IPS-18c (cell line): Measurements from ENCODE around the gene MAGEA11.
"Not testable (repeated sequence)": the region's sequence is repeated elsewhere in the genome, so short reads cannot be mapped to it uniquely, and the experiment has no call there.

Experiments used
- H3K4me3 ChIP-seq: 2 replicates; pipeline ENCODE4 v1.7.0; 2013; ENCODE audit warnings: low read depth, mild to moderate bottlenecking, low read length, moderate library complexity; ENCODE audit not compliant: insufficient read depth
- H3K9me3 ChIP-seq: one replicate; pipeline ENCODE4 v1.6.1; 2013; ENCODE audit warnings: mild to moderate bottlenecking, low read length, moderate library complexity; ENCODE audit not compliant: control insufficient read depth, insufficient read depth

The MAGEA11 gene, protein sequence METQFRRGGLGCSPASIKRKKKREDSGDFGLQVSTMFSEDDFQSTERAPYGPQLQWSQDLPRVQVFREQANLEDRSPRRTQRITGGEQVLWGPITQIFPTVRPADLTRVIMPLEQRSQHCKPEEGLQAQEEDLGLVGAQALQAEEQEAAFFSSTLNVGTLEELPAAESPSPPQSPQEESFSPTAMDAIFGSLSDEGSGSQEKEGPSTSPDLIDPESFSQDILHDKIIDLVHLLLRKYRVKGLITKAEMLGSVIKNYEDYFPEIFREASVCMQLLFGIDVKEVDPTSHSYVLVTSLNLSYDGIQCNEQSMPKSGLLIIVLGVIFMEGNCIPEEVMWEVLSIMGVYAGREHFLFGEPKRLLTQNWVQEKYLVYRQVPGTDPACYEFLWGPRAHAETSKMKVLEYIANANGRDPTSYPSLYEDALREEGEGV

GRCh38 chrX:149711545-149712236, at the start of gene MAGEA11:
Gene MAGEA11, plus strand, starts transcription at chrX:149712060. Its CDS starts 1,100 bp downstream, at chrX:149713160.
- no peak within 1 kb of the TSS for H3K4me3 ChIP-seq

GRCh38 chrX:149675088-149675487, 36.8 kb upstream of the MAGEA11 start:
- H3K4me3 ChIP-seq, H3K9me3 ChIP-seq: not testable (repeated sequence)

More at GRCh38 chrX:149711545-149712236, at the start of gene MAGEA11:
- H3K9me3 ChIP-seq: peaks cover 3% of the 10 kb centered on the region

GRCh38 chrX:149675554-149675953, 36.3 kb upstream of the MAGEA11 start:
- H3K4me3 ChIP-seq, H3K9me3 ChIP-seq: not testable (repeated sequence)

- not testable (repeated sequence) for H3K4me3 ChIP-seq
Measured at GRCh38 chrX:149679164-149679678, 32.6 kb upstream of the MAGEA11 start.

GRCh38 chrX:149681182-149681581, 30.7 kb upstream of the MAGEA11 start:
- no peak overlapping the region for H3K4me3 ChIP-seq
- peaks cover 4% of the 10 kb centered on the region for H3K9me3 ChIP-seq

More at GRCh38 chrX:149679164-149679678, 32.6 kb upstream of the MAGEA11 start:
- H3K9me3 ChIP-seq: not testable (repeated sequence)

DNA sequence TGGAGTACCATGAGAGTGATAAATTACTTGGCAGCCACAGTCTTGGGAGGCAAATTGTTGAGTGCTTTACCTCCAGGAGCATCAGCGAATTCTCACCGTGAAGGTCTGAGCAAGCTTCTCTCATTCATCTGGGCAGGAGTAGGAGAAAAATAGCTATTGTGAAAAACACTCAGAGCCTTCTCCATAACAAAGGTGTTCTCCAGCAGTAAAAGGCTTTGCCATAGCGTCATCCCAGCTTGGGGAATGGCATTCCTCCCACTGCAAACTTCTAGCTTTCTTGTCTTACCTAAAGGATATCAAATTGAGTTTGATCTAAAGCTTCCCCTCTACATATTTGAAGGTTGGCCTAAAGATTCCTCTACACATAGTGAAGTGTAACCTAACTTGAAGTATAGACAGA, 29.8 kb upstream of the MAGEA11 start:
- H3K4me3 ChIP-seq: no peak overlapping the region

DNA sequence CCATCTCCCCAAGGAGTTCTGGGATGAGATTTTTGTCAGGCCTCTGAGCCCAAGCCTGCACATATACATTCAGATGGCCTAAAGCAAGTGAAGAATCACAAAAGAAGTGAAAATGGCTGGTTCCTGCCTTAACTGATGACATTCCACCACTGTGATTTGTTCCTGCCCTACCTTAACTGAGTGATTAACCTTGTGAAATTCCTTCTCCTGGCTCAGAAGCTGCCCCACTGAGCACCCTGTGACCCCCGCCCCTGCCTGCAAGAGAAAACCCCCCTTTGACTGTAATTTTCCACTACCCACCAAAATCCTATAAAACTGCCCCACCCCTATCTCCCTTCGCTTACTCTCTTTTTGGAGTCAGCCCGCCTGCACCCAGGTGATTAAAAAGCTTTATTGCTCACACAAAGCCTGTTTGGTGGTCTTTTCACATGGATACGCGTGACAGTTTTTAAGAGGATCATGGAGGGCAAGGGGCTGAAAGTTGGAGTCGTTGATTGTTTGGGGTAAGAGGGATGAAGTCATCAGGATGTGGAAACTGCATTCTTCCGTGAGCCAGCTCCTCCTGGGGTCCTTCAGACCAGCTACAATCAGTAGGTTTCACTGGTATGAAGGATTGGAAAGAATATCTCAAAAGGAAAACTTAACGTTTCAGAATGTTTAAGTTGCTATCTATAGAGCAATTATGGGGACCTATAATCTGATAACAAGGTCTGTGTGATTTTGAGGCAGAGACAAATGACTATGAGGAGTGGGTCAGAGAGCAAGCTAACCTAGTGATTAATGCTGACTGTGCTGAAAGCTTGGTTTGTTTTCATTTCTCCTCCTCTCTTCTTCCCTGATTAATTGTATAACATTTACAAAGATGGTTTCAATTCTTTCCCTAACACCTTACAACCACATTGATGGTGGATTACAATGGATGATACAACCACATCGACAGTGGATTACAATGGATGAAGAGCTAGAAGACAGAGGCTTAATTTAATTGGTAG, 28.6 kb upstream of the MAGEA11 start:
- Histone ChIP-seq H3K4me3 (no peak overlapping the region), H3K9me3 (peaks cover 4% of the 10 kb centered on the region)

More for the DNA sequence above, 29.8 kb upstream of the MAGEA11 start:
- H3K9me3 ChIP-seq: peaks cover 4% of the 10 kb centered on the region

GRCh38 chrX:149683966-149684730, 27.7 kb upstream of the MAGEA11 start:
- Histone ChIP-seq H3K9me3 (peaks cover 8% of the 10 kb centered on the region), H3K4me3 (no peak overlapping the region)

DNA sequence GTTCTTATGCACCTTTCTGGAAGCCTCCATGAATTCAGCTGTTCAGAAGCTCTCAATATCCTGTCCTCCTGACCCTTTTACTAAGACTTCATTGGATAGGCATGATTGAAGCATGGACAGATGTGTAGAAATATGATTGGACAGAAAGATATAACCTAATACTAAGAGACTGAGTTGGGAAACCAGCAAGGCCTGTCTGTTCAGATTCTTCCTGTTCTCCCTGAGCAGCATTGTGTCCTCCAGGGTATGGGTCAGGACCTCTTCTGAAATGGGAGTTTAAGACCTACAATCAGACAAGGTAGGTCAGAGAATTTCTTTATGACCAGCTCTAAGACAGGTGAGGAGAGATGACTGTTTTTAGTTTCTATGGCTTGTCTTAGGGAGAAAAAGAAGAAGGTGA, 23.9 kb upstream of the MAGEA11 start:
- Histone ChIP-seq H3K4me3 (no peak overlapping the region), H3K9me3 (peaks cover 13% of the 10 kb centered on the region)

GRCh38 chrX:149688552-149688951, 23.3 kb upstream of the MAGEA11 start:
- Histone ChIP-seq H3K9me3 (peaks cover 11% of the 10 kb centered on the region), H3K4me3 (no peak overlapping the region)

- peaks cover 17% of the 10 kb centered on the region for H3K9me3 ChIP-seq
- H3K4me3 ChIP-seq: no peak overlapping the region
Measured at GRCh38 chrX:149691794-149692193, 20.1 kb upstream of the MAGEA11 start.

DNA sequence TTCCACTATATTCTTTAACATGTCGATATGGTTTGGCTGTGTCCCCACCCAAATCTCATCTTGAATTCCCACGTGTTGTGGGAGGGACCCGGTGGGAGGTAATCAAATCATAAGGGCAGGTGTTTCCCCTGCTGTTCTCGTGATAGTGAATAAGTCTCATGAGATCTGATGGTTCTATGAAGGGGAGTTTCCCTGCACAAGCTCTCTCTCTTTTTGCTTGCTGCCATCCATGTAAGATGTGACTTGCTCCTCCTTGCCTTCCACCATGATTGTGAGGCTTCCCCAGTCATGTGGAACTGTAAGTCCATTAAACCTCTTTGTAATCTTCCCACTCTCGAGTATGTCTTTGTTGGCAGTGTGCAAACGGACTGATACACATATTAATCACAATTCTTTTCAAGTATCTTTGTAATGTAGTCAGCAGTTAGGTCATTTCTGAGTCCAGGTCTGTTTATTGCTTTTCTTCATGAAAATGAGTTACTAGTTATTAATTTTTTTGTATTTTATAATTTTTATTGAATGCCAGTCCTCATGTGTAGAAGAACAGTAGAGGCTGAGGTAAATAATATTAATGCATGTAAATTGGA, 19.1 kb upstream of the MAGEA11 start:
- H3K4me3 ChIP-seq: not testable (repeated sequence)

GRCh38 chrX:149699761-149700160, 12.1 kb upstream of the MAGEA11 start:
- Histone ChIP-seq H3K9me3 (peaks cover 11% of the 10 kb centered on the region), H3K4me3 (no peak overlapping the region)

More for the DNA sequence above, 19.1 kb upstream of the MAGEA11 start:
- H3K9me3 ChIP-seq: peaks cover 20% of the 10 kb centered on the region

DNA sequence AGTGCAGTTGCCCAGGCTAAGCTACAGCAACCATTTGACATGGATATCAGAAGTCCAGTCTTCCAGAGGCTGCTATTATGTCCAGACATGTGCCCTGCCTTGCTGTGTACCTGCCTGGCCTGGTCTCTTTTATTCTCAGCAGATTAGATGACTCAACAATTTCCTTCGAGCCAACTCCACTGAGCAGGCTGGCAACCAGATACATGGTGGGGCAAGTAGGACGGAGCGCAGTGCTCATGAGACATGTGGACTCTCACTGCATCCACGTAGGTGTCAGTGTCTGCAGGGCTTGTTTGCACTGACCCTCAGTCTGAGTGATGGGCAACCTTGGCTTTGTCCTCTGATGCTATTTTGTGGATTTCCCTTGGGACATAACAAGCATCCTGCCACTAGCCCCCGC, 7.2 kb upstream of the MAGEA11 start:
- H3K4me3 ChIP-seq: no peak overlapping the region
- H3K9me3 ChIP-seq: no peaks in the 10 kb centered on the region

DNA sequence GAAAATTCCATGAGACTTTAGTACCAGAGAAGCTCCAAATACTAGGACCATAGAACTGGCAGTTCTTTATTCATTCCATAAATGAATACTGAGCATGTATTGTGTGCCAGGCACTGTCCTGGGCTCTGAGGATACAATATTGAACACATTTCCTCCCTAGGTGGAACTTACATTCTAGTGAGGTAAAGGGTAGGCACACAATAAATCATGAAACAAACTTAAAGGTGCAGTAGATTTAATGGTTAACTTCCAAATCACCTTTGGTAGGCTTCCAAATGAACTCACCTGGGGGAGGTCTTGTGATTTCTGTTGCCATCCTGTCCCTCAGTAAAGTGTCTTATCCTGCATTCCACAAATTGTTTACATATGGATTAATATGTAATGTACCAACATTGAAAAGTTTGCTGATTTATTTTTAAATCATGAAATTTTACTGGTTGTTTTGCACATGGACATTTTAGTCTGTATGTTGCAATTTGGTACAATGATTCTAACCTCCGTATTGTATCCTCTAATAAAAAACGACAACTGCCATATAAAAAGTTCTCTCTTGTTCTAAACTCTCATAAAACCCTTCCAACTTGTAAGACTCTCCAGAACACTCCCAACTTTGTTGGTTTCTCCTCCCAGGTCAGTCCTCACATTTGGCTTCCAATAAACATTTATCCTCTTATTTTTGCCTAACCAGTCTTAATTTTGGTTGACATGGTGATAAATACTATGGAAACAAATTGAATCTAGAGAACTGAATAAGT, 4.5 kb upstream of the MAGEA11 start:
- Histone ChIP-seq H3K9me3 (peaks cover 3% of the 10 kb centered on the region), H3K4me3 (no peak overlapping the region)
